AG08395 (cell line): ENCODE data around the gene RAD18.
A peak's percentile ranks its signal among the peaks of the same experiment; 100 is the strongest.

Experiments
- DNase-seq: peaks from one replicate; pipeline ENCODE4 v3.0.0; 2012; ENCODE audit warnings: mixed read lengths, low spot score

Gene RAD18

DNA sequence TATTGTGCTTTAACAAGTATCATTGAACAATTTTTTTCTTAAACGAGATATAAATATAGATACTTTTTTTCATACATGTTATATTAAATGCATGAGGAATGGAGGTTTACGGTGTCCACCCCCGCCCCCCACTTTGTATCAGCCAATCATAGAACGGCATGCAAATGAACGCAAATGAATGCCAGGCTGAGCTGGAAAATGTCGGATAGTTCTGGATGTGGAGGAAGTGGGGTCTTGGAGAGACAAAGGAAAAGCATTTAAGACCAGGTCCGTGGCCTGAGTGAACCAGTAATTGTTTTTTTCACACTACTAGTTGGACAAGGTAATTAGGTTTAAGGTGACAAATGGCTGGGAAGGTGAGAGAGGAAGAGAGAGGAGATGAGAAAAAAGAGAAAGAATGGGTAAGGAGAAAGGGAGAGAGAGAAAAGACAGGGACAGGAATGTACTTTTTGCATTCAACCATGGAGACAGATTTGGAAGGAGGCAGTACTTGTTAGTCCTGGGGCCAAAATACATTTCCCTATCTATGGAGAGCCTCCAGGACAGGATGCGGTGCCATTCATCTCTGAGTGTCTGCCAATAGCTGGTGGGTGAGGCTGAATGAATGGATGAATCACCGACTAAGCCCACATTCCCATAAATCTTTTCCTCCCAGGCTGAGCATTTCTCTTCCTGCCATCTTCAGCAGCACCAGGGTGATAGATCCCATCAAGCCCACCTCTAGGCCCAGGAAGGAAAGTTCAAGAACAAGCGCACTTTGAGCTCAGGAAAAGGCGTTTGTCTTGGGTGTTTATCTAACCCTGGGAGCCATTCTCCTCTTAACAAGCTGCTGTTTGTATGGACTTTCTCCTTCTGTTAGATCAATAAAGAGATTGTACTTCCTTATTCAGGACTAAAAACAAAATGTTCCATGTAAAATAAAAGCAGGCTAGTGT is 1.4 kb upstream of the RAD18 start:
- peak; percentile 82 for DNase-seq

GRCh38 chr3:8962226-8962861 is 928 bp downstream of the RAD18 start:
- no peak for DNase-seq

GRCh38 chr3:8959668-8960067 is 3.6 kb downstream of the RAD18 start:
- no peak for DNase-seq

- DNase-seq = peak; percentile 64
These were observed 8.1 kb downstream of the RAD18 start for GRCh38 chr3:8954938-8955763.

GRCh38 chr3:8953313-8953712 is 10.0 kb downstream of the RAD18 start:
- no peak for DNase-seq

- DNase-seq = no peak
These were observed 11.1 kb downstream of the RAD18 start for GRCh38 chr3:8952130-8952529.

DNA sequence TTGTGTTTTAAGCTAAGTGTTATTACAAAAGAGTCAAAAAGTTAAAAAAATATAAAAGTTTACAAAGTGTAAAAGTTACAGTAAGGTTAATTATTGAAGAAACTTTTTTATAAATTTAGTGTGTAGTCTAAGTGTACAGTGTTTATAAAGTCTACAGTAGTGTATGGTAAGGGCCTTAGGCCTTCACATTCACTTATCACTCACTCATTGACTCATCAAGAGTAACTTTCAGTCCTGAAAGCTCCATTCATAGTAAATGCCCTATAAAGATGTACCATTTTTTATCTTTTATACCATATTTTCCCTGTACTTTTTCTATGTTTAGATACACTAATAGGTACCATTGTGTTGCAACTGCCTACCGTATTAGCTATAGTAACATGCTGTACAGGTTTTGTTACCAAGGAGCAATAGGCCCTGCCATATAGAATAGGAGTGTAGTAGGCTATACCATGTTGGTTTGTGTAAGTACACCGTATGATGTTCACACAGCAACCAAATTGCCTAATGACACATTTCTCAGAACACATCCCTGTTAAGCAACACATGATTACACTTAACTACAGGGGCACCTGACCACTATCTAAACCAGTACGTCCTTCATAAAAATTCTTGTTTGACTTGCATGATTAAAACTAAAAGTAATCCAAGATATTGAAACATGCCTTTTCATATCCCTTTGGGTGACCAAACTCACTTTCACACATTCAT is 17.2 kb downstream of the RAD18 start:
- no peak for DNase-seq

GRCh38 chr3:8942746-8943488 is 20.4 kb downstream of the RAD18 start:
- no peak for DNase-seq

- no peak for DNase-seq
These were observed 21.2 kb downstream of the RAD18 start for GRCh38 chr3:8942115-8942514.

- peak; percentile 22 for DNase-seq
These were observed 25.3 kb downstream of the RAD18 start for GRCh38 chr3:8938021-8938420.

- DNase-seq = peak; percentile 75
These were observed 25.9 kb downstream of the RAD18 start for GRCh38 chr3:8937064-8938020.

DNA sequence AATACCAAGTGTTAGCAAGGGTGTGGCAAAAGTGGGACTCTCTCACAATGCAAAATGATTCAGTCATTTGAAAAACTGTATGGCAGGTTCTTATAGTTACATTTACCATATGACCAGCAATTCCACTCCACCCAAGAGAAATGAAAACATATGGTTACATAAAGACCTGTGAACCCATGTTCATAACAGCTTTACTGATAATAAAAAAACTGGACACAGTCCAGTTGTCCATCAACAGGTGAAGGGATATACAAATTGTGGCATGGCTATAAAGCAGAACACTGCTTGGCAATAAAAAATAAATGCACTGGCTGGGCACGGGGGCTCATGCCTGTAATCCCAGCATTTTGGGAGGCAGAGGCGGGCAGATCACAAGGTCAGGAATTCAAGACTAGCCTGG is 30.8 kb downstream of the RAD18 start:
- DNase-seq = no peak

DNA sequence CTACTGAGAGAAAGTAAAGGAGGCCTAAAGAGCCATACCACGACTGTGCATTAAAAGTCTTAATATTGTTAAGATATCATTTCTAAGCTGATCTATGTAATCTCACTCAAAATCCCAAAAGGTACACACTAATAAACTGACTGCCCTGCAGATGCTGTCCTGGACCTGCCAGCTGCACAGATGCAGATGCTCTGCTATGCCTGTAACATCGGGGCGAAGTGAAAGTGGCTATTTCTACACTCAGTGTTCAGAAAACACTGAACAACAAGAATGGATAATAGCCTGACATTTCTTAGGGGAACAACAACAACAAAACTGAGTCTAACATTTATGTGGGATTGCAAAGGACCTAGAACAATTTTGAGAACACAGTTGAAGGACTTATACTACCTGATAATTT is 31.9 kb downstream of the RAD18 start:
- DNase-seq = no peak

DNA sequence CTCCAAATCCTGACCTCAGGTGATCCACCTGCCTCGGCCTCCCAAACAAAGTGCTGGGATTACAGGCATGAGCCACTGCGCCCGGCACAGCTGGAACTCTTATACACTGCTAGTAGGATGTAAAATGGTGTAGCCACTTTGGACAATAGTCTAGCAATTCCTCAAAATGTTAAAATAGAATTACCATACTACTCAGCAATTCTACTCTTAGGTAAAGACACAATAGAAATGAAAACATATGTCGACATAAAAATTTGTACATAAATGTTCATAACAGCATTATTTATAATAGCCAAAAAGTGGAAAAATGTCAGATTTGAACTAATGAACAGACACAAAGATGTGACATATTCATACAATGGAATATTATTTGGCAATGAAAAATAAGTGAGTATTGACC is 33.4 kb downstream of the RAD18 start:
- DNase-seq = no peak

DNA sequence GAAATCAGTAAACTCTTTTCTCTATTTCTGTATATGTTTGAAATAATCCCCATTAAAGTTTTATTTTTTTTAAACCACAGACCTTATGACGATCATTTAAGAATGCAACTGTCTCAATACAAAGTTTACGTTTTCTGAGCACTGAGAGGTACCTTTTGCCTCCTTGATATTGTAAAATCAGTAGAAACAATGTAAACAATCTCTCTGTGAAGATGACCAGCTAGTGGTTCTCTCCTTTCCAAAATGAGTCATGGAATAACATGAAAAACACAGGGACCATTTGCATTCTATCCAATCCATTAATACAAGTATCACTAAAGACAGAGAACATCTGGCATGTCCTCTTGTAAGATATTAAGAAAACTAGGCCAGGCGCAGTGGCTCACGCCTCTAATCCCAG is 48.8 kb downstream of the RAD18 start:
- no peak for DNase-seq

DNA sequence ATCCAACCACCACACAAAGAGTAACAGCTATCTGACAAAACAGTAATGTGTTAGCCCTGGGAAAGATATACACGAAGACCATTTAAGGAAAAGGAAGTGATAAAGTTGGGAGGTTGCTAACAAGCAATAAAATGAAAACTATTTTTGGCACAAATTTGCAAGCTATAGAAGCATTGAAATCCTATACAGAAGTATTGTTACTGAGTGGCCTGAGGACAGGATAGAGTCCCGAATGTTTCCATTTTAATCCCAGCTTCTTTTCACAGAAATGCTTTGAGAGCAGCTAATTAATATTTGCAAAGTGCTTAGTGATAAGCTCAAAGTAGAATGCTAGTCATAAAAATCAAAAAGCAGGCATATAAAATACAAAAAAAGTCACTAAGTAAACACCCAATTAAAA is 51.5 kb downstream of the RAD18 start:
- no peak for DNase-seq

DNA sequence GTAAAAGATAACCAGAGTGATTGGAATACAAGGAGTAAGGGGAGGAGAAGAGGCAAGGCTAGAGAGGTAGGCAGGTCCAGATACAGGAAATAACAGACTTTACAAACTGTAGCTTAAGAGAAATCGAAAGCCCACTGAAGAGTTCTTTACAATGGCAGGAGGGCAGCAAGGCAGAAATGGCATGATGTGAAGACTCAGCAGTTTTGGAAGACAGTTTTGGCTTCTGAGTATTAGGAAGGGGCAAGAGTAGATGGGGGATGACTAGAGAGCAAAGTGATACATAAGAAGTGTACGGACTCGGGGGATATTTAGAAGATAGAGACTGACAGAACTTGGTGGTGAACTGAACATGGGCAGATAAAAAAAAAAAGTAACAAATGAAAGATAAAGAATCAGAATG is 54.1 kb downstream of the RAD18 start:
- DNase-seq = no peak

DNA sequence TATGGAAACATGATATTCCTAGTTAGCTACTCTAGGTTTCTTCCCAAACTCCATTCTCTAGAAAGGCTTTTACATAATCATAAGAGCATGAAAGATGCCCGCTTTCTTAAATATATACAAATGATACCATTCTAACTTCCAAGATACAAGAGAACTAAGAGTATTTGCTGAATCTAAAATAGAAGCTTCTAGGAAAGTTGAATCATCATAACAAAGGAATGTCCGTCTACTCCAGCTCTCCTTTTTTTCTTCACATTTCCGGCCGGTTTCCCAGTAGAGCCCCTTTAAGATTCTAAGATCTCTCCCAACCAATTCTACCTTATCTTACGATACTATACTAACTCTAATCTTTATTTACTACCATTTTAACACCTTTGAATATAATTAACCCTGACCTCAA is 60.1 kb downstream of the RAD18 start:
- DNase-seq = no peak

DNA sequence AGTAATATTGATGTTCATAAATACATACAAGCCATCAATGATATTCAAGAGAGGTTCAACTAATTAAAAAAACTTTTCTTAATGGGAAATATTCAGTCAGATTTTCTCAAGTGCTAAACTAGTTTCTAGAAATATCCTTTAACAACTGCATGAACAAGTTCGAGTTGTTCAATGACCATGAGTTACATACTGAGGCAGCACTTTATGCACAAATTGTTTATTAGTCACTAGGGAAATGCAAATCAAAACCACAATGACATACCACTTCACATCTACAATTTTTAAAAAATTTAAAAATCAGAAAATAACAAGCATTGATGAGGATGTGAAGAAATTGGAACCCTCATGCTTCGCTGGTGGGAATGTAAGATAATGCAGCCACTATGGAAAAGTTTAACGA is 62.4 kb downstream of the RAD18 start:
- DNase-seq = no peak

DNA sequence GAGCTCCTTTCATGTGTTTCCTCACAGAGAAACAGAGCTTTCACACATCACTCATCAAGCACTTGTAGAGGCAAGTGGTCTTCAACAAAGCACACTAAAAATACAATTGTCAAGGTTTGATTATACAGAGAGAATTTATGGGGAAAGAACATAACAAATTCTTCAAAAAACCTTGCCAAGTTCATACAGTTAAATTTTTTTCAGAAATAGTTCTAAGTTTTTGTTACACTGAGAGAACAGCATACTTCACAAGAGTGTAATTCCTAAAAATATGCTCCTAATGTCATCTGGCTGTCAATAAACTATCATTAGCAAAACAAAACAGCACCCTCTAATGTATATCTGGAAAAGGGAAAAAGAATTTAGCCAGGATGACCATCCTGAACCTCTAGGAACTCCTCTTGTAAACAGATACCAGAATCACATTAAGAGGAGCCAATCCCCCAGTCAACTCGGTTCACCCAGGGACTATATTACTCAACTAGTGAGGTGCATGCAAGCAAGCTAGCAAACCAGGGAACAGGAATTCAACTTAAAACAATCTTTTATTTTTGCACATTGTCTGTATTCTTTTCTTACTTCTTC is 63.3 kb downstream of the RAD18 start:
- no peak for DNase-seq
